ENCODE results near the gene KDM8.

DNA sequence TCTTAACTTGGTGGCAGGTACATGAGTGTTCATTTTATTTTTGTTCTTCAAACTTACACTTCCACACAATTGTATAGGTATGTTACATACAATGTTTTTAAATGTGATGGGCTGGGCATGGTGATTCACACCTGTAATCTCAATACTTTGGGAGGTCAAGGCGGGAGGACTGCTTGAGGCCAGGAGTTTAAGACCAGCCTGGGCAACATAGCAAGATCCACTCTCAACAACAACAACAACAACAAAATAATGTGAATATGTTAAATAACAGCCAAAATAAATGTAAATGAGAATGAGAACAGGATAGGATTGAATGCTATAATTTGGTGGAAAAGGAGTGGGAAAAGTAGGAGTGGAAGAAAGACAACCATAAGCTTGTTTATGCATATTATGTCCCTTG lies 62.7 kb downstream of the KDM8 start:
- TF ChIP-seq, protein P1, sequence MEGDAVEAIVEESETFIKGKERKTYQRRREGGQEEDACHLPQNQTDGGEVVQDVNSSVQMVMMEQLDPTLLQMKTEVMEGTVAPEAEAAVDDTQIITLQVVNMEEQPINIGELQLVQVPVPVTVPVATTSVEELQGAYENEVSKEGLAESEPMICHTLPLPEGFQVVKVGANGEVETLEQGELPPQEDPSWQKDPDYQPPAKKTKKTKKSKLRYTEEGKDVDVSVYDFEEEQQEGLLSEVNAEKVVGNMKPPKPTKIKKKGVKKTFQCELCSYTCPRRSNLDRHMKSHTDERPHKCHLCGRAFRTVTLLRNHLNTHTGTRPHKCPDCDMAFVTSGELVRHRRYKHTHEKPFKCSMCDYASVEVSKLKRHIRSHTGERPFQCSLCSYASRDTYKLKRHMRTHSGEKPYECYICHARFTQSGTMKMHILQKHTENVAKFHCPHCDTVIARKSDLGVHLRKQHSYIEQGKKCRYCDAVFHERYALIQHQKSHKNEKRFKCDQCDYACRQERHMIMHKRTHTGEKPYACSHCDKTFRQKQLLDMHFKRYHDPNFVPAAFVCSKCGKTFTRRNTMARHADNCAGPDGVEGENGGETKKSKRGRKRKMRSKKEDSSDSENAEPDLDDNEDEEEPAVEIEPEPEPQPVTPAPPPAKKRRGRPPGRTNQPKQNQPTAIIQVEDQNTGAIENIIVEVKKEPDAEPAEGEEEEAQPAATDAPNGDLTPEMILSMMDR (IDR thresholded peaks at IDR 0.05) = no peak
- TF ChIP-seq EP300 (IDR thresholded peaks at IDR 0.05; ENCODE audit: borderline replicate concordance in 1 of 2, low read depth in 1 of 2, low read length in 1 of 2) = no peak
- no peak for TF ChIP-seq JUND (IDR thresholded peaks at IDR 0.05)
- TF ChIP-seq, protein P2, sequence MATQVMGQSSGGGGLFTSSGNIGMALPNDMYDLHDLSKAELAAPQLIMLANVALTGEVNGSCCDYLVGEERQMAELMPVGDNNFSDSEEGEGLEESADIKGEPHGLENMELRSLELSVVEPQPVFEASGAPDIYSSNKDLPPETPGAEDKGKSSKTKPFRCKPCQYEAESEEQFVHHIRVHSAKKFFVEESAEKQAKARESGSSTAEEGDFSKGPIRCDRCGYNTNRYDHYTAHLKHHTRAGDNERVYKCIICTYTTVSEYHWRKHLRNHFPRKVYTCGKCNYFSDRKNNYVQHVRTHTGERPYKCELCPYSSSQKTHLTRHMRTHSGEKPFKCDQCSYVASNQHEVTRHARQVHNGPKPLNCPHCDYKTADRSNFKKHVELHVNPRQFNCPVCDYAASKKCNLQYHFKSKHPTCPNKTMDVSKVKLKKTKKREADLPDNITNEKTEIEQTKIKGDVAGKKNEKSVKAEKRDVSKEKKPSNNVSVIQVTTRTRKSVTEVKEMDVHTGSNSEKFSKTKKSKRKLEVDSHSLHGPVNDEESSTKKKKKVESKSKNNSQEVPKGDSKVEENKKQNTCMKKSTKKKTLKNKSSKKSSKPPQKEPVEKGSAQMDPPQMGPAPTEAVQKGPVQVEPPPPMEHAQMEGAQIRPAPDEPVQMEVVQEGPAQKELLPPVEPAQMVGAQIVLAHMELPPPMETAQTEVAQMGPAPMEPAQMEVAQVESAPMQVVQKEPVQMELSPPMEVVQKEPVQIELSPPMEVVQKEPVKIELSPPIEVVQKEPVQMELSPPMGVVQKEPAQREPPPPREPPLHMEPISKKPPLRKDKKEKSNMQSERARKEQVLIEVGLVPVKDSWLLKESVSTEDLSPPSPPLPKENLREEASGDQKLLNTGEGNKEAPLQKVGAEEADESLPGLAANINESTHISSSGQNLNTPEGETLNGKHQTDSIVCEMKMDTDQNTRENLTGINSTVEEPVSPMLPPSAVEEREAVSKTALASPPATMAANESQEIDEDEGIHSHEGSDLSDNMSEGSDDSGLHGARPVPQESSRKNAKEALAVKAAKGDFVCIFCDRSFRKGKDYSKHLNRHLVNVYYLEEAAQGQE (IDR thresholded peaks at IDR 0.05; ENCODE audit: low read depth, low read length) = no peak
- no peak for TF ChIP-seq RCOR1 (IDR thresholded peaks at IDR 0.05; ENCODE audit: low read length)
- TF ChIP-seq POLR2AphosphoS5 (IDR thresholded peaks at IDR 0.05; ENCODE audit: low read depth, low read length) = no peak
- TF ChIP-seq ELF1 (IDR thresholded peaks at IDR 0.05) = no peak
